Stomach (tissue), 19 donors: Measurements from ENCODE around the gene RNF225. TPM values are rescaled to one million over a fixed set of nuclear protein-coding genes. Genes with fewer than 3 reads are reported as not detected.
"Not testable (repeated sequence)": the region's sequence is repeated elsewhere in the genome, so short reads cannot be mapped to it uniquely, and the experiment has no call there.

ENCODE experiments used
- DNase-seq, 2 donors: peaks; one replicate each; pipeline versions ENCODE4 v3.0.0 to v3.0.0-alpha.2; 2013 to 2019
- H3K27ac ChIP-seq, 5 donors: fragments of 200-600 bp in 4 of 5; sonication (generic) in 4 of 5; one replicate each; pipeline ENCODE4 v1.5.1; 2013 to 2019; ENCODE audit warnings: mild to moderate bottlenecking in 1 of 5, moderate library complexity in 1 of 5
- H3K27me3 ChIP-seq, 3 donors: fragments of 200-600 bp; sonication (generic); one replicate each; pipeline ENCODE4 v1.5.1; 2017 to 2019; ENCODE audit warnings: mixed run types in 1 of 3
- H3K36me3 ChIP-seq, 4 donors: fragments of 200-600 bp; sonication (generic); 1 replicate in 3 of 4; 2 replicates in 1 of 4; pipeline ENCODE4 v1.5.1; 2016 to 2019
- H3K4me1 ChIP-seq, 4 donors: fragments of 200-600 bp; sonication (generic); one replicate each; pipeline ENCODE4 v1.5.1; 2016 to 2019
- H3K4me3 ChIP-seq, 4 donors: fragments of 200-600 bp; sonication (generic) in 3 of 4; one replicate each; pipeline ENCODE4 v1.5.1; 2016 to 2019; ENCODE audit warnings: mild to moderate bottlenecking in 1 of 4
- H3K9me3 ChIP-seq, 4 donors: fragments of 200-600 bp; sonication (generic); one replicate each; pipeline ENCODE4 v1.5.1; 2016 to 2019
- CTCF ChIP-seq, 7 experiments: fragments of 450-650 bp in 4 of 7; fragments of 200-600 bp in 3 of 7; sonication (generic) in 3 of 7; IDR thresholded peaks; one replicate each; pipeline ENCODE4 v1.5.1; 2016 to 2019; ENCODE audit warnings: antibody characterized with exemption in 7 of 7, control low read depth in 2 of 7, mild to moderate bottlenecking in 1 of 7
- EP300 ChIP-seq: sonication (generic); formaldehyde crosslinking; IDR thresholded peaks from one replicate; pipeline ENCODE4 v1.6.1; 2017; ENCODE audit warnings: antibody characterized with exemption
- POLR2A ChIP-seq, 4 donors: fragments of 450-650 bp; IDR thresholded peaks; one replicate each; pipeline ENCODE4 v1.6.1; 2016; ENCODE audit warnings: antibody characterized with exemption in 4 of 4, control low read depth in 2 of 4, mild to moderate bottlenecking in 1 of 4, moderate library complexity in 1 of 4
- POLR2AphosphoS5 ChIP-seq, 3 donors: sonication (generic); formaldehyde crosslinking; IDR thresholded peaks; one replicate each; pipeline ENCODE4 v1.6.1; 2016; ENCODE audit warnings: antibody characterized with exemption in 3 of 3
- WGBS, 5 donors: extraction: QIAGEN DNeasy Blood & Tissue Kit in 3 of 5; methylation state at CpG; one replicate each; pipeline versions ENCODE4 v1.1.5 to v1.1.7; 2013 to 2018; 5-methylcytosine and 5-hydroxymethylcytosine counted together
- intact Hi-C: fragments of 100-400 bp; cut with DNase I; formaldehyde crosslinking; loops from one replicate; pipeline ENCODE4 v1.15.1; 2023; ENCODE audit warnings: low total_unique reads
- long read RNA-seq, 10 donors: transcript quantifications; one replicate each; lab custom pipeline, GENCODE V29; 2026
- polyA plus RNA-seq, 3 donors: library from polyadenylated mRNA; stranded (reverse); fragments of 200-250 nt; gene quantifications; one replicate each; pipeline ENCODE4 v1.2.3, GENCODE V29; 2013
- total RNA-seq, 5 donors: library from RNA; depleted of rRNA; stranded (reverse); fragments of >200 nt; gene quantifications; one replicate each; pipeline versions ENCODE4 v1.1.0 to v1.2.3, GENCODE V29; 2014 to 2016
- donor health status: healthy with polysubstance abuse.
- donor health status: Bipolar disorder and iron deficiency.
- donor health status: healthy.

RNF225 gene
- total RNA-seq (not detected), polyA plus RNA-seq (under 1 TPM in 1 of 3 donors, not detected in 2; 0.13 TPM)
- long read RNA-seq, donor 1, result 0 reads
- long read RNA-seq, donor 2, result 0 reads
- long read RNA-seq, donor 3, result 0 reads
- long read RNA-seq, donor 4, result 0 reads
- long read RNA-seq, donor 5, result 0 reads
- long read RNA-seq, donor 6, result 0 reads
- long read RNA-seq, donor 7, result 0 reads
- long read RNA-seq, donor 8, result 0 reads
- long read RNA-seq, donor 9, result 0 reads
- long read RNA-seq, donor 10, result 0 reads

- DNase-seq, result peak in 1 of 2 donors; percentile 75
- peak within 1 kb of the TSS in 2 of 4 donors; percentile 25 to 28 for H3K4me3 ChIP-seq
- 18 to 27% (median 27%) methylated on average over 16 to 21 of the region's 21 CpGs for WGBS, 5 donors
- peaks cover 42 to 49% (median 48%) of the 10 kb centered on the region in 4 donors for H3K36me3 ChIP-seq
- no peaks in the 10 kb centered on the region for H3K9me3 ChIP-seq
- intact Hi-C loops, result no loop called here
- H3K27me3 ChIP-seq, result peaks cover 6 to 38% (median 13%) of the 10 kb centered on the region in 3 donors
- H3K4me1 ChIP-seq, result peaks cover 14 to 50% (median 22%) of the 10 kb centered on the region in 4 donors
- peak in 1 of 3 donors; percentile 37 for TF ChIP-seq POLR2AphosphoS5 (IDR thresholded peaks at IDR 0.05)
- no peak for TF ChIP-seq POLR2A (IDR thresholded peaks at IDR 0.05)
- H3K27ac ChIP-seq, result no peak within 1 kb of the TSS
Measured at GRCh38 chr19:58395220-58395978, at the start of gene RNF225. Gene RNF225, plus strand, starts transcription at chr19:58395656. Its CDS starts 434 bp downstream, at chr19:58396090.

GRCh38 chr19:58346961-58347929 lies 48.2 kb upstream of the RNF225 start:
- H3K4me3 ChIP-seq, result peak overlapping the region; percentile 49 to 59 (median 53)
- H3K36me3 ChIP-seq, result peaks cover 0 to 4% (median under 1%) of the 10 kb centered on the region in 4 donors
- peaks cover 5 to 80% (median 35%) of the 10 kb centered on the region in 3 donors for H3K27me3 ChIP-seq
- peaks cover 5 to 45% (median 23%) of the 10 kb centered on the region in 4 donors for H3K4me1 ChIP-seq
- TF ChIP-seq CTCF (IDR thresholded peaks at IDR 0.05) (no peak), POLR2AphosphoS5 (IDR thresholded peaks at IDR 0.05) (peak in 2 of 3 donors; percentile 21 to 25)
- intact Hi-C loops, result no loop called here
- H3K27ac ChIP-seq, result peak overlapping the region; percentile 55 to 85 (median 71)
- DNase-seq, result peak; percentile 54 to 79
- H3K9me3 ChIP-seq, result peaks cover 0 to 7% (median 0%) of the 10 kb centered on the region in 4 donors
- WGBS, 5 donors, result 3 to 5% (median 4%) methylated on average over 41 to 82 of the region's 82 CpGs

GRCh38 chr19:58348080-58348479 lies 47.4 kb upstream of the RNF225 start:
- not testable (repeated sequence) for DNase-seq
- H3K4me3 ChIP-seq, result peak overlapping the region; percentile 49 to 59 (median 53)

GRCh38 chr19:58349590-58349989 lies 45.9 kb upstream of the RNF225 start:
- Histone ChIP-seq H3K27me3 (peaks cover 5 to 99% (median 35%) of the 10 kb centered on the region in 3 donors), H3K4me1 (peaks cover 5 to 45% (median 23%) of the 10 kb centered on the region in 4 donors)
- no peak for DNase-seq

More at GRCh38 chr19:58348080-58348479, 47.4 kb upstream of the RNF225 start:
- WGBS, 5 donors, result 14 to 30% (median 23%) methylated on average over 12 of the region's 12 CpGs
- Histone ChIP-seq H3K27me3 (peaks cover 5 to 88% (median 35%) of the 10 kb centered on the region in 3 donors), H3K27ac (peak overlapping the region in 4 of 5 donors; percentile 37 to 85 (median 76)), H3K4me1 (peaks cover 5 to 45% (median 23%) of the 10 kb centered on the region in 4 donors)
- H3K9me3 ChIP-seq, intact Hi-C loops, H3K36me3 ChIP-seq: not testable (repeated sequence)

More at GRCh38 chr19:58349590-58349989, 45.9 kb upstream of the RNF225 start:
- 40 to 53% (median 45%) methylated on average over 8 of the region's 8 CpGs for WGBS, 5 donors
- TF ChIP-seq POLR2A (IDR thresholded peaks at IDR 0.05) (no peak), CTCF (IDR thresholded peaks at IDR 0.05) (no peak), EP300 (no peak), POLR2AphosphoS5 (IDR thresholded peaks at IDR 0.05) (no peak)
- Histone ChIP-seq H3K36me3 (peaks cover 0 to 7% (median 0%) of the 10 kb centered on the region in 4 donors), H3K27ac (no peak overlapping the region), H3K9me3 (peaks cover 0 to 7% (median 0%) of the 10 kb centered on the region in 4 donors), H3K4me3 (no peak overlapping the region)
- intact Hi-C loops, result no loop called here
